ENCODE data around the gene PRSS35.
"Not testable (repeated sequence)": the region's sequence is repeated elsewhere in the genome, so short reads cannot be mapped to it uniquely, and the experiment has no call there.

PRSS35 gene

GRCh38 chr6:83511901-83512681 lies at the start of gene PRSS35:
Gene PRSS35, plus strand, starts transcription at chr6:83512534. Its CDS starts 10,908 bp downstream, at chr6:83523442.
- DNase-seq: peak; percentile 59

GRCh38 chr6:83463886-83464285 lies 48.4 kb upstream of the PRSS35 start:
- DNase-seq: peak; percentile 84

- no peak for DNase-seq
Observed at GRCh38 chr6:83464381-83465140, 47.8 kb upstream of the PRSS35 start.

- no peak for DNase-seq
Observed at GRCh38 chr6:83466328-83466727, 46.0 kb upstream of the PRSS35 start.

GRCh38 chr6:83467620-83468036 lies 44.7 kb upstream of the PRSS35 start:
- peak; percentile 95 for DNase-seq

GRCh38 chr6:83470001-83470400 lies 42.3 kb upstream of the PRSS35 start:
- peak; percentile 14 for DNase-seq

GRCh38 chr6:83470587-83470986 lies 41.7 kb upstream of the PRSS35 start:
- no peak for DNase-seq

- DNase-seq: no peak
Observed at GRCh38 chr6:83472767-83473166, 39.6 kb upstream of the PRSS35 start.

- DNase-seq: no peak
Observed at GRCh38 chr6:83474309-83474708, 38.0 kb upstream of the PRSS35 start.

GRCh38 chr6:83476971-83477370 lies 35.4 kb upstream of the PRSS35 start:
- DNase-seq: no peak

GRCh38 chr6:83479389-83479788 lies 32.9 kb upstream of the PRSS35 start:
- no peak for DNase-seq

GRCh38 chr6:83480470-83480869 lies 31.9 kb upstream of the PRSS35 start:
- DNase-seq: no peak

GRCh38 chr6:83481938-83482337 lies 30.4 kb upstream of the PRSS35 start:
- not testable (repeated sequence) for DNase-seq

- no peak for DNase-seq
Observed at GRCh38 chr6:83488448-83488847, 23.9 kb upstream of the PRSS35 start.

- DNase-seq: no peak
Observed at GRCh38 chr6:83488861-83489260, 23.5 kb upstream of the PRSS35 start.

GRCh38 chr6:83490217-83490807 lies 22.0 kb upstream of the PRSS35 start:
- DNase-seq: no peak

- peak; percentile 92 for DNase-seq
Observed at GRCh38 chr6:83505356-83505755, 7.0 kb upstream of the PRSS35 start.

- DNase-seq: no peak
Observed at GRCh38 chr6:83509441-83509840, 2.9 kb upstream of the PRSS35 start.

- no peak for DNase-seq
Observed at GRCh38 chr6:83510791-83511190, 1.5 kb upstream of the PRSS35 start.

GRCh38 chr6:83511266-83511665 lies 1.1 kb upstream of the PRSS35 start:
- DNase-seq: no peak

- DNase-seq: no peak
Observed at GRCh38 chr6:83514466-83514865, 2.1 kb downstream of the PRSS35 start.

GRCh38 chr6:83514866-83515466 lies 2.6 kb downstream of the PRSS35 start:
- peak; percentile 77 for DNase-seq

GRCh38 chr6:83517500-83517899 lies 5.2 kb downstream of the PRSS35 start:
- DNase-seq: peak; percentile 29

Data from suppressor macrophage treated with lipopolysaccharide for 4 hours (primary cell).